ENCODE data around the gene ATP1B3.
"Not testable (repeated sequence)": the region's sequence is repeated elsewhere in the genome, so short reads cannot be mapped to it uniquely, and the experiment has no call there.

Gene ATP1B3

GRCh38 chr3:141909408-141909807 lies 33.0 kb downstream of the ATP1B3 start:
- no peak for DNase-seq

GRCh38 chr3:141909986-141910385 lies 33.5 kb downstream of the ATP1B3 start:
- not testable (repeated sequence) for DNase-seq

DNA sequence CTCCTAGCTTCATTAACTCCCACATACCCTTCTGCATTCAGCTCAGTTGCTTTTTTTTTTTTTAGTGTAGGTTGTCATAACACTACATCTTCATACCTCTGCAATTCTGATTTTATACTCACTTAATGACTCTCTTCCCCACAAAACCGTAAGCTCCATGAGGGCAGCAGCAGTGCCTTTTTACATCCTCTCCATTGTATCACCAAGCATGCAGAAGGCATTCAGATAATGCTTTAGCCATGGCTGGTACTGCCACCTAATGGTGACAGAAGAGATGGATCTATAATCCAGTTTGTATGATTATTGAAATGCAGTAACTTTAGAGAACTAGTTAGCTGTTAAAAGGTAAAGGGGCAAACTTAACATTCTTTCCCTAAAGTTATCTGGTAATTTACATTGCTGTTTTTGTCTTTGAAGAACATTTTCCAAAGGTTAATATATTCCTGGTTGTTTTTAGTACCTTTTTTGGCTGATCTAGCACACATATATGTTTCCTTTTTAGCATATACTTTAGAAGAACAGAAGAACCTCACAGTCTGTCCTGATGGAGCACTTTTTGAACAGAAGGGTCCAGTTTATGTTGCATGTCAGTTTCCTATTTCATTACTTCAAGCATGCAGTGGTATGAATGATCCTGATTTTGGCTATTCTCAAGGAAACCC lies 36.8 kb downstream of the ATP1B3 start:
- peak; percentile 6 for DNase-seq

DNA sequence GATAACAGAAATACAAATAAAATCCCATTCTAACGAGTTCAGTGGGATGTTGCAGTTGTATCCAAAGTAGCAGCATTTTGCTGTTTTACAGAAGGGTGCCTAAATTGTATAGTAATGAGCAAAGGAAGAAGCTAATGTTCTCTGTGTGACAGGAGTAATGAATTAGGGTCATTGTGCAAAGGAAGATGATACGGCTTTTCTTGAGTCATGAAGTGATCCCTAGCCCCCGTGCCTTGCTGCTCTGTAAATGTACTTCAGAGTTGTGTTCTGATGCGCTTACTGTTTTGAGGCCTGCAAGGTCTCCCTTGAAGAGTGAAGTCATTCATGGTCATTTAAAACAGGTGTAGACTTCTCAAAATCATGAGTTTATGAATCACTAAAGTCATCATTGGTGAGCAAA lies 37.9 kb downstream of the ATP1B3 start:
- no peak for DNase-seq

- no peak for DNase-seq
Observed at GRCh38 chr3:141915016-141915415, 38.6 kb downstream of the ATP1B3 start.

GRCh38 chr3:141915766-141916165 lies 39.3 kb downstream of the ATP1B3 start:
- DNase-seq, result no peak

DNA sequence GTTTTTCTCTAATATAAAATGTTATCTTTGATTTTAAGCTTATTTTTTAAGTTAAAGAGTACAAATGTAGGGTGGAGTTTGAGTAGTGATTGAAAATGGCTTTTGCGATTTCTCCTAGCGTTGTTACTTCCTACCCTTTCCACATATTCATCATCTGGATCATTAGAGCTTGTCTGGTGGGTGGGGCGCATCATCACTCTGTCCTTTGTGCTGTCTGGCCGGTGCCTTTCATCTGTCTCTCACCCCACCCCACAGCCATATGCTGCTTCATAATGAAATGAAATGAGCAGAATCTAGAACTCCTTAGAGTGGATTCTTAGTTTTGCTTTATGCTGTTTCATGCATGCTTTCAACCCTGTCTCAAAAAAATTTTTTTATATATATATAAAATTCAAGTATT lies 44.3 kb downstream of the ATP1B3 start:
- DNase-seq, result no peak

GRCh38 chr3:141921316-141921715 lies 44.9 kb downstream of the ATP1B3 start:
- DNase-seq, result no peak

DNA sequence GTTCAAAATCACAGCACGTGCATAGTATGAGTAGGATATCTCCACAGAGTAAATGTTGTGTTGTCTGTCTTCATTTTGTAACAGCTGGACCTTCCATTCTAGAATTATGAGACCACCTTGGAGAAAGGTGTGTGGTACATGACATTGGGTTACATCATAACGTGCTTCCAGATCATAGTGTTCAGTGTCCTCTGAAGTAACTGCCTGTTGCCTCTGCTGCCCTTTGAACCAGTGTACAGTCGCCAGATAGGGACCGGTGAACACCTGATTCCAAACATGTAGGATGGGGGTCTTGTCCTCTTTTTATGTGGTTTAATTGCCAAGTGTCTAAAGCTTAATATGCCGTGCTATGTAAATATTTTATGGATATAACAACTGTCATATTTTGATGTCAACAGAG lies 49.2 kb downstream of the ATP1B3 start:
- not testable (repeated sequence) for DNase-seq

- no peak for DNase-seq
Observed at GRCh38 chr3:141926929-141927328, 50.5 kb downstream of the ATP1B3 start.

DNA sequence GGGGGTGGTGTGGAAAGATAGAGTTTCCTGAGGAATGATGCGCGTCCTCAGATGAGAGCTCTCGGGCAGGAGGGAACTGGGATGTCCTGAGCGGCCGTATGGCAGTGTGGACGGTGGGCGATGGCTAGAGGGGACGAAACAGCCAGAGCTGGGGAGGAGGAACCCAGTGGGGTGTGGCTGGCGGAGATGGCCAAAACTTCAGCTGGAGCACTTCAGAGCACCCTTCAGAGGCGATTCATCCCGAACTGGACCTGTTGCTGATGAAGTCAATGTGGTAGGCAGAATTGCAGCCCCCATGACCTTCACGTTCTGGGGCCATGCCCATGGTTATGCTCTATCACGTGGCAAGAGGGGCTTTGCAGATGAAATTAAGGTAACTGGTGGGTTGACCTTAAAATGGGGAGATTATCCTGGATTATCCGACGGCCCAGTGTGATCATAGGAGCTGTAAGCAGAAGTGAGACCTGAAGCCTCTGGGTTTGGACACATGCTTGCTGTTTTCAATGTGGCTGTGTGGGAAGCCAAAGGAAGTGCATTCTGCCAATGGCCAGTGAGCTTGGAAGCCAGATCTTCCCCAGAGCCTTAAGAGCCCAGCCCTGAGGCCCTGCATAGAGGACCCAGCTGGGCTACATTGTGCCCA lies 52.3 kb downstream of the ATP1B3 start:
- no peak for DNase-seq

DNA sequence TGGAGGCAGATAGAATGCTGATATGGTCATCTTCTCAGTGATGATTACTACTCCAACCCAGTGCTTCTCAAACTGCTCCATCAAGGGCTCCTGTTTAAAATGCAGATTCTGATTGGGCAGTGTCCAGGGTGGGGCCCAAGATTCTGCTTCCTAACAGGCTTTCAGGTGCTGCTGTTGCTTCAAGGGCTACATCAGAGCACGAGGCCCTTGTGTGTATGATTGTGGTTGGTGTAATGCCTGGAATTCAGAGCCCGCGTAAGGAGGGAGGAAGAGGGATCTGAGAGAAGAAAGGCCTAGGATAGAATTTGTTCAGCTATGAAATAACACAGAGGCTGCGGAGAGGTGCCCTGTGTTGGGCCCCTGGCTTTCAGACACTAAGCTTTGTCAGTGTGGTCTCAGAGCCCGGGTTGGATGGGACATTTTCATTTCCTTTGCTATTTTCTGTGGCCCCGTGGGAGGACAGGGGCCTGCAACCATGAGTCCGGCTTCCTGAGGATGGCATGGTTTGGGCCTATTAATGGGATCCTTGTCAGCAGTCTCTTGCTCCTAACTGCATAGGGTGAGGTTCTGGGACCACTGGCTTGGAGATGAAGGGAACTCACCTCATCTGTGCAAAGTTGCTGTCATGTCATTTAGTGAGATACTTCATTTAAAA lies 53.0 kb downstream of the ATP1B3 start:
- no peak for DNase-seq

DNA sequence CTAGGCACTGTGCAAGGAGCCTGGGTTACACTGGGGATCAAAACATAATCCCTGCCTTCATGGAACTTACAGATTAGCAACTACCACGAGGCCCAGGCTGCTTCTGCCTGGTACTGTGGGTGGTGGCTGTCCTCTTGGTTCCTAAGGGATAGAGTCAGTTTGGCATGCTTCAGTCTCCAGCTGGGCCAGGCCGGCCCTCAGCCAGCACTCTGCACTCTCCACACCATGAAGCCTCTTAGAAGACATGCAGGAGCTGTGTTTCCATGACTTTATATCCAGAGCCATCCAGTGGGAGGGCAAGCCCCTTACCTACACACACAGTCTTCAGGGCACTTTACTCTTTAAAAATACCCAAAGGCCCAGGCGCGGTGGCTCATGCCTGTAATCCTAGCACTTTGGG lies 54.4 kb downstream of the ATP1B3 start:
- no peak for DNase-seq

DNA sequence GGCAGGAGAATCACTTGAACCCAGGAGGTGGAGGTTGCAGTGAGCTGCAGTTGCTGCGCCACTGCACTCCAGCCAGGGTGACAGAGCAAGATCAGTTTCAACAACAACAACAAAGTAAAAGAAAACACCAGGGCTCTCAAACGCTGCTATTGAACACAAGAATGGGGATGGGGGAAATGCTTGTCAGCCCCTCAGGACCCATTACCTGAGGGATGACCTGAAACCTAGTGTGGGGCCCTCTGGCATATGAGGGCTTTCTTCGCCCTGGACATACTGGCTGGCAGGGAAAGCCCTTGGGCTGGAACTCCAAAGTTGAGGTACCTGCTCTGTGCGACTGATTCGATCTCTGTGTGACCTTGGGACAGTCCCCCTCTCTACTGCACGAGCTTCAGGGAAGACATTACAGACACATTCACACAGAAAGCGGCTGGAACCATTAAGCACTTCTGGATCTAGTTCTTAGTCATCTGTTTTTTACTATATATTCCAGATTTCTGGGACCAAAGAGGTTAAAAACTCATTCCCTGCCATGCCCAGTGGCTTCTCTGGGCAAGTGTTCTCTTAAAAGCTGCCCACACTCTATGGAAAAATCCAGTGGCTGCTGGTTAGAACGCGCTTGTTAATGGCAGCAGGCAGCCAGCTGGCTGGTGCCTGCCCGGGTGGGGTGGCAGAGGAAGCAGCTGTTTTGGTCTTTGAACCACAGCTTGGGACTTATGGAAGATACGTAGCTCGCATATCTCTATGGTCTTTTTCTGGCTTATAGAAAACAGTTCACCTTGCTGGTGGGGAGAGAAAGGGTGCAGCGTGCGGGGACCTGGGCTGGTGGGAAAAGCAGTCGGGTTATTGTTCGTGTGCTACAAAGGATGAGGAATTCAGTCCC lies 57.2 kb downstream of the ATP1B3 start:
- DNase-seq, result no peak

GRCh38 chr3:141934354-141934753 lies 57.9 kb downstream of the ATP1B3 start:
- no peak for DNase-seq

GRCh38 chr3:141938011-141938500 lies 61.6 kb downstream of the ATP1B3 start:
- no peak for DNase-seq

DNA sequence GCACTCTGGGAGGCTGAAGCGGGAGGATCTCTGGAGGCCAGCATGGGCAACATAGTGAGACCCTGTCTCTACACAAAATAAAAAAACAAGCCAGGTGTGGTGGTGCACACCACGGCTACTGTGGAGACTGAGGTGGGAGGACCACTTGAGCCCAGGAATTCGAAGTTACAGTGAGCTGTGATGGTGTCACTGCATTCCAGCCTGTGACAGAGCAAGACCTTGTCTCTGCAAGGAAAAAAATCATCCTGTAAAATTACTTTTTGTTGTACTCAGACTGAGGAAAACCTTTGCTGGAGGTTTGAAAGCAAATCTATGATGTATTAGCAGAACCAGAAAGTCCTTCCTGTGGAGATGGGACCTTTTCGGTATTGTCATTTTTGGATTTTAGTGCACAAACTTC lies 63.3 kb downstream of the ATP1B3 start:
- DNase-seq, result no peak

DNA sequence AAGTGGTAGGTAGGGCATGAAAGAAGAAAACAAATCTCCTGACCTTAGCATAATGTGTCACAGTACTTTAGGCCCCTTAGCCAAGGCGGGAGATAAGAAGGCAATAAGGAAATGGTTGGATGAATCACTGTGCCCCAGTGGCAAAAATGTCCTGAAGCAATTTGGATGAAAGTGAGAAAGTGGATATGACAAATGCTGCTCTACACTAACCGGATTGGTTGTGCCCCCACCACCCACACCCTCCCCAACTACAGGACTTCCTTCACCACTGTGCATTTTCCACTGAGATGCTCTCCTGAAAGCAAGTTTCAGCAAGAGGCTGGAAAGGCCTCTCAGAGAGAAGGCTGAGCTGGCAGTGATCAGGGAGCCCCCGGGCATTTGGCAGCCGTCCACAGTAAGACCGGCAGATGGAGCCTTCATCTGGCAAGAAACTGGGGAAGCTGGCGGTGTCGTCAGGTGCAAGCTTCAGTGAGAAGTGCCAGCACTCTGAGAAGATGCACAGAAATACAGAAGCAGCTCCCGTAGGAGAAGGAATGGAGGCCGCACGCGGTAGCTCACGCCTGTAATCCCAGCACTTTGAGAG lies 63.8 kb downstream of the ATP1B3 start:
- no peak for DNase-seq

GRCh38 chr3:141941093-141941492 lies 64.7 kb downstream of the ATP1B3 start:
- no peak for DNase-seq

DNA sequence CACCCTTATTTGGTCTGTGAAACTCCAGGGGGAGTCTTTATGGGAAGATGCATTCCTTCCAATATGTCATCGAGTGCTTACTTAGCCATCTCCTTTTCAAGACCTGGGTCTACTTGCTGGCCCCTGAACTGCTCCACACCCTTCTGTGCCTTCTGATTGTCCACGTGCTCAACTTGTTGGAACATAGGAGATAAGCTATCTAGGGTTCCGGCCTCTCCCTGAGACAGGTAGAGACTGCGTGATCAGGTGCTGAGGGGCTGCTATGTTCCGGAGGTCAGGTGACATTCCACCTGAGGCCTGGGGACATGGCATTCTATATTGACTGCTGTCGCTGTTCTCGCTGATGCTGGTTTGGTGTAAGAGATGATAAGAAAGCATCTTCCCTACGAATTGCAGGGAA lies 65.6 kb downstream of the ATP1B3 start:
- no peak for DNase-seq

GRCh38 chr3:141945726-141946485 lies 69.5 kb downstream of the ATP1B3 start:
- no peak for DNase-seq

DNA sequence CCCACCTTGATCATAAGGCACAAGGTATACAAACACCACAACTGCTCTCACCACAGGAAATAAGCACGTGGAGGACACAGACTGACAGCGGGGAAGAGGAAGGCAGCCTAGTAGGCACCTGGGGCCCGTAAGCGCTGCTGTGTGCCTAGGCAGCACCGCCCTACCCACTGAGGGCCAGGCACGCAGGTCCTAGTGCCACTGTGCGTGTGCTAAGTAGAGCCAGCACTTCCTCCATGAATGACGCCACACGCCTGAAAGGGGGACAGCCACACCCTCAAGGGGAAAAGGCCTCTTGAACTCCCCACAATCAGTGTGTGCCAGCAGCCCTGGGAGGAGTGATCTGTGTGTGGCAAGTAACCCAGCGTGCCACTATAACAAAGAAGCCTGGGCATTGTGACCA lies 73.0 kb downstream of the ATP1B3 start:
- no peak for DNase-seq
